SW 1271 (cell line): ENCODE data around the gene SYTL3.
"Not testable (repeated sequence)": the region's sequence is repeated elsewhere in the genome, so short reads cannot be mapped to it uniquely, and the experiment has no call there.

ENCODE experiments used
- DNase-seq, 2 experiments: peaks; one replicate each; lab custom pipeline; 2025; lab: John Stamatoyannopoulos, UW

SYTL3 gene

DNA sequence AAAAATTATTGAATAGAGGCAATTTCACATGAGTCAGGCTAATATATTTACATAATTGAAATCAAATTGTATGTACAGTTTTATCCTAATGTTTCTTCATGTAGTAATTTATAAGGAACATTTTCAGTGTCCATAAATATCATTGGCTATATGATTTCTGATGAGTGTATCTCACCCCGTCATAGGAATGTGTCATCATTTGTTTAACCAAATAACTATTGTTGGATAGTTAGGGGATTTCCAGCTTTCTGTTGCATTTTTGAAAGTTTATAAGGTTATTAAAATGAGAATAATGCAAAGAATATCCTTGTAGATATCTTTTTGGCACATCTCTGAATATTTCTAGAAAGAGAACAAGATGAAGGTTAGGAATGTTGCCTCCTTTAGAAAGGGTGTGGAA is 39.0 kb downstream of the SYTL3 start:
- no peak for DNase-seq

GRCh38 chr6:158694913-158695312 is 45.1 kb downstream of the SYTL3 start:
- DNase-seq = no peak

GRCh38 chr6:158697811-158698210 is 48.0 kb downstream of the SYTL3 start:
- DNase-seq = no peak

DNA sequence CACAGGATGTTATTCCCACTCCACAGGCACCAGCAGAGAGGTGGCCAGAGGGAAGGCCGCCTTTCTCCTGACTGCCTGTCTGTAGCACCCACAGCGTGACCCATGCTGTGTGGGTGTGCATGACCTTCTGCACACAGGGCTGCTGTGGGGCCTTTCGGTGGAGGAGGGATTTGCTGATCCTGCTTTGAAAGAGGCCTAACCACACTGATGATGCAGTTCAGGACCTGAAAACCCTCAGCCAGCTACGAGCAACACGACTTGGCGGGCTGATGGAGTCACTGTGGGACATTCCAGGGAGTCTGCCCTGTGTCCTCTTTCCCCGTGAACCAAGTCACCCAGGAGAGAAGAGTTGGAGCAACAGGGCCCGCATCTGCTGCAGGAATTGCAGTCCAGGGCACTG is 49.1 kb downstream of the SYTL3 start:
- DNase-seq = no peak

DNA sequence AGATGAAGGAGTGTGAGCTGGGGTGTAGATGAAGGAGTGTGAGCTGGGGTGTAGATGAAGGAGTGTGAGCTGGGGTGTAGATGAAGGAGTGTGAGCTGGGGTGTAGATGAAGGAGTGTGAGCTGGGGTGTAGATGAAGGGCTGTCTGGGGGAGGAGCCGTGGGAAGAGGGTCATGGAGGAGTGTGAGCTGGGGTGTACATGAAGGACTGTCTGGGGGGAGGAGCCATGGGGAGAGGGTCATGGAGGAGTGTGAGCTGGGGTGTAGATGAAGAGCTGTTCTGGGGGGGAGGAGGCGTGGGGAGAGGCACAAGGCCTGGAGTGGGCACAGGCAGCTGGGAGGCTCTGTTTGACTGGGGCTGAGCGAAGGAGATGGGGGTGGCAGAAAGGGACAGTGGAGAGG is 51.4 kb downstream of the SYTL3 start:
- not testable (repeated sequence) for DNase-seq

GRCh38 chr6:158703111-158703836 is 53.4 kb downstream of the SYTL3 start:
- no peak for DNase-seq

- DNase-seq = peak; percentile 23 to 70
Measured at GRCh38 chr6:158703837-158704822, 54.3 kb downstream of the SYTL3 start.

DNA sequence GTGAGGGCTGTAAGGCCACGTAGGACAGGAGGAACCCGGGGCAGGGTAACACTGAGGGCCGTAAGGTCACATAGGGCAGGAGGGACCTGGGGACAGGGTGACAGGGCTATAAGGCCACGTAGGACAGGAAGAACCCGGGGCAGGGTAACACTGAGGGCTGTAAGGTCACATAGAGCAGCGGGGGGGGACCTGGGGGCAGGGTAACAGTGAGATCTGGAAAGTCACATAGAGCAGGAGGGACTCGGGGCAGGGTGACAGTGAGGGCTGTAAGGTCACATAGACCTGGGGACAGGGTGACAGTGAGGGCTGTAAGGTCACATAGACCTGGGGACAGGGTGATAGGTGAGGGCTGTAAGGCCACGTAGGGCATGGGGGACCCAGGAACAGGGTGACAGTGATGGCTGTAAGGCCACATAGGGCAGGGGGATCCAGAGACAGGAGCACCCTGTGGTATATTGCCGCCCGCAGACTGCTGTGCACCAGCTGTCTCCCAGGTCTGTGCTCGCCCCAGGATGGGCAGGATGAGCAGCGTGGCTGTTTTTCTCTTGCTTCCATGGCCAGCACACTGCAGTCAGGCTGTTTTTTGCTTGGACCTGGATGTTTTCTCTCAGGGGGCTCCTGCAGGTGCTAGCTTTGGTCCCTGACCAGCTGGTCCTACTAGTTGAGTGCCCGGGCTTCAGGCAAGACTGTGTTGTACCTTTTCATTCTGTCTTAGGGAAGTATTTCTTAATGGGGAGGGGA is 55.7 kb downstream of the SYTL3 start:
- DNase-seq = no peak

- peak; percentile 10 to 65 for DNase-seq
Measured at GRCh38 chr6:158706369-158706982, 56.6 kb downstream of the SYTL3 start.

DNA sequence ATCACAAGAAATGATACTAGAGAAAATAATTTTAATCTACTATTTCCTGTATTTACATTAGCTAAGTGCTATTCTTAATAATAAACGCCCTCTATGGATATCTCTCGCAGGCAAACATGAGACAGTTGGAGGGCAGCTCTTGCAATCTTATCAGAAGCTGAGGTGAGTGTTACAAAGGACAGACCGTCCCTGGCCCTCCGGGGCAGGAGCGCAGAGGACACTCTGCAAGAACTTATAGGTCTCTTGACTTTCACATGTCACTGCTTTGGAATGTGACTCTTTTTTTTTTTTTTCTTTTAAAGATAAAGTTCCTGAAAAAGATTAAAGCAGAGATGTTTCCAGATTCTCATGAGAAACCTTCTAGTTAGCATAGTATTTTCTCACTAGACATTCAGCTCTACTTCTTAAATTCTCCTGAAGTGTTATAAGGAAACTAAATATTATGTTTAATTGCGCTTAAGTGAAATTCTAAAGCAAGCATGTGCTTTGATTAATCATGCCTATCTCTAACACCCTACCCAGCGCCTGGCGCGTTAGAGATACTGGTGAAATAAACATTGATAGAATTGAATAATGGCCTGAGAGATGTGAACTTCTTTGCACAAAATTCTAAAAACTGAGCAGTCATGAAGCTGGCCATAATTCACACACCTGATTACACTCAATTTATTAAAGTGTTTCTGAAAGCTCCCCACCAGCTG is 57.4 kb downstream of the SYTL3 start:
- DNase-seq = peak in 1 of 2 experiments; percentile 57

GRCh38 chr6:158707821-158708195 is 58.0 kb downstream of the SYTL3 start:
- no peak for DNase-seq

- DNase-seq = no peak
Measured at GRCh38 chr6:158708239-158708638, 58.4 kb downstream of the SYTL3 start.

- DNase-seq = no peak
Measured at GRCh38 chr6:158709809-158710208, 60.0 kb downstream of the SYTL3 start.

- no peak for DNase-seq
Measured at GRCh38 chr6:158711264-158711663, 61.4 kb downstream of the SYTL3 start.

GRCh38 chr6:158713469-158713868 is 63.6 kb downstream of the SYTL3 start:
- DNase-seq = no peak

- no peak for DNase-seq
Measured at GRCh38 chr6:158714706-158715105, 64.9 kb downstream of the SYTL3 start.

DNA sequence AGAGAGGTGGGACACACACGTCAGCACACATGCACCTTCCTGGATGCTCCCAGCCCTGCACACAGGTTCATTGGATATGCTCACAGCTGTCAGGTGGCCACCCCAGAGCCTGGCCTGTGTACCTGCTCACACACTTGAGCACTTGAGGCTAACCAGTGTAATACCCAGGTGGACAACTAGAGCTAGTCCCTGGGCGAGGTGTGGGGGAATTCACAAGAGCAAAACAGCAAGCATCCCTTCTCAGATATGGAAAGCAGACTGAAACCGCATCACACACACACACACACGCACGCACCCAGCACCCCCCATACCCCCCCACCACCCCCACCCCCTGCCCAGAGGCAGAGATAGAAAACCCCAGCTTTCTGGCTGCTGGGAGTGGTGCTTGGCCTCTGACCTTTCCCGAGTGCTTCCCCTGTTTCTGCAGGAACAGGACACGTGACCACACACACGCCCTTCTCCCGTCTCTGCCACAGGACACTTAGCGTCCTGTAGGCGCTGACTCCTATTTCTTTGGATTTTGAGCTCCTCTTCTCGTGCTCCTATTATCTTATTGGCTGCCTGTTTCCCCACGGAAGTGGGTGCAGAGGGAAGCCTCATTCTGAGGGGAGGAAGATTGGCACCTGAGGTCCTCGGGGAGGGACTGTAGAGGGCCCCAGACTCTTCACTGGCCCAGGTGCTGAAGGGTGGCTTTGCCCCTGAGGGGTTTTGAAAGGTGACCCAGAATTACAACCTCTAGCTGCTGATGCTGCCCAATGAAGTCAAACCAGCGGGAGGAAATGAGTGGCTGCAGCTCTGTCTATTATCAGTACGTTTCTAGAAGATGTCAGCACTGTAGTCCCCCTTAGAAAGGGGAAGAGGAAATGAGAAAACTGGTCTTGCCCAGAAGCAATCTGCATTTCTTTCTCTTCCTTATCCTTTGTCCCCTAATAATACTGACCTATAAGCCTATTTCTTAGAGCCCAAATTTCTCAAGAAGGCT is 65.8 kb downstream of the SYTL3 start:
- DNase-seq = no peak

DNA sequence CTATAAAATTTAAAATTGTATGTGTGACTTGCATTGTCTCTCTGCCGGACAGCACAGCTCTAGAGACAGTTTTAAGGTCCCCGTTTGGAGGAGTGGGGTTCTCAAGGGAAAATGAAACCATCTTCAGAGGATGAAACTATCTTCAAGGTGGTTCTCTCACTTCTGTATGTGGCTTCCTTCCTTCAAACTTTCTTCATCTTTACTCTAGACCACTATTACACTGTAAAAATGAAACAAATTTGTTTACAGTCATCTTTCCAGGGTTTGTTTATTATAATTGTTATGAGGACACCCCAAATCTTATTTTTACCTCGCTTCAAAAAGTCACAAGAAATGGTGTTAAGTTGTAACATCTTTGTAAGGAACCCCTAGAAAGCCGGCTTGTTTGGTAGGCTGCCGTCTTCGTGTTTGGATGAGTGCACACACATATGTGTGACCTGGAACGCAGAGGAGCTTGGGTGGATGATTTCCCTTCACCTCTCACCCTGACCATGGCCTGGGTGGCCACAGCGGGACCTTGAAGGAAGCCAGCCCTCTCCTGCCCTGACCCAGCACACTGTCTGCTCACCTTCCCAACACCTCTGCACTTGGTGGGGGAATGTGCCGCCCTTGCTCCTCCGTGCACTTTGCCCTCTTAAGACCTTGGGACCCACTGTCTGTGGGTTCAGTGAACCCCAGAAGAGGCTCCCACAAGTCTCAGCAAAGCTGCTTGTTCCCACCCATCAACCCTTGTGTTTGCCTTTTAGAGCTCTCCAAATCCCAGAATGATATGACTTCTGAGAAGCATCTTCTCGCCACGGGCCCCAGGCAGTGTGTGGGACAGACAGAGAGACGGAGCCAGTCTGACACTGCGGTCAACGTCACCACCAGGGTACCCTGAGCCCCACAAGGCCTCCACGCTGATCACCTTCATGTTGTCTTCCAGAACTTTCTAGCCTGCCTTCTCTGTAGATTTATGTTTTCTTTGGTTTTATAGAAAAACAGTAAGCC is 67.8 kb downstream of the SYTL3 start:
- no peak for DNase-seq
